ENCODE results near the gene TBX10.
"Not testable (repeated sequence)": the region's sequence is repeated elsewhere in the genome, so short reads cannot be mapped to it uniquely, and the experiment has no call there.

TBX10 gene

GRCh38 chr11:67630228-67630942 is 9.2 kb downstream of the TBX10 start:
- peak; percentile 94 for DNase-seq

DNA sequence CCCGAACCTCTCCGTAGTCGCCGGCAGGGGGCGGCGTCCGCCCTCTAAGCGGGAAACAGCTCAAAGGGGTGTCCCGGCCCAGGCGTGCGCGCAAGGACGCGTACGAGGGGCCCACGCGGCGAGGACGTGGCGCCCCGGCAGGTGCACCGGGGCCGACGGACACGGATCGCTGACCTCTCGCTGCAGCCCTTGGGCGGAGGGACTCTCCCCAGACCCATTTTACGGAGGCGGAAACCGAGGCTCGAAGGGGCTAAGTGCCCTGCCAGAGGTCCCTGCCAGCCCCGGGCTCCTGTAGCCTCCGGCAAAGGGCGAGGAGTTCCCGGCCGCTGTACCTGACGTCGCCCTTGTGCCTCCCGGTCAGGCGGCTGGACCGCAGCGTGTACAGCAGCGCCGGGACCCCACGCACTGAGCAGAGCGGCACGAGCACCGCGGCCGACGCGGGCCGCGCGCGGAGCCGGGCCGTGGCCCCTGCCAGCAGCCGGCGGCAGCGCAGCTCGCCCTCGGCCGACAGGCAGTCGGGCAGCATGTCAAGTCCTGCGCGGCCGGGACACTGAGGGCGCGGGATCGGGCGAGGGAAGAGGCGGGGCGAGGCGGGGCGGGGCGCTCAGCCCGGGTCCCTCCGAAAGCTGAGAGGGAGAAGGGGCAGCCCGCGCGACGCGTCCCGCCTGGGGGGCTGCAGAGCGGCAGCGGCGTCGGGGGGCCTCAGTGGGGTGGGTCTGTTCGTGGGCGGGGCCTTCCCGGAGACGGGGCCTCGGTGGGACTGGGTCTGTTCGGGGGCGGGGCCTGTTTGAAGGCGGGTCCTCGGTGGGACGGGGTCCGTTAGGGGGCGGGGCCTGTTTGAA is 10.0 kb downstream of the TBX10 start, which contains the start of gene NUDT8:
TSS of gene NUDT8 (minus strand) at position 552 of the 842 bp plus-strand sequence. CDS start at position 526, 26 bp downstream.
- peak; percentile 76 for DNase-seq

DNA sequence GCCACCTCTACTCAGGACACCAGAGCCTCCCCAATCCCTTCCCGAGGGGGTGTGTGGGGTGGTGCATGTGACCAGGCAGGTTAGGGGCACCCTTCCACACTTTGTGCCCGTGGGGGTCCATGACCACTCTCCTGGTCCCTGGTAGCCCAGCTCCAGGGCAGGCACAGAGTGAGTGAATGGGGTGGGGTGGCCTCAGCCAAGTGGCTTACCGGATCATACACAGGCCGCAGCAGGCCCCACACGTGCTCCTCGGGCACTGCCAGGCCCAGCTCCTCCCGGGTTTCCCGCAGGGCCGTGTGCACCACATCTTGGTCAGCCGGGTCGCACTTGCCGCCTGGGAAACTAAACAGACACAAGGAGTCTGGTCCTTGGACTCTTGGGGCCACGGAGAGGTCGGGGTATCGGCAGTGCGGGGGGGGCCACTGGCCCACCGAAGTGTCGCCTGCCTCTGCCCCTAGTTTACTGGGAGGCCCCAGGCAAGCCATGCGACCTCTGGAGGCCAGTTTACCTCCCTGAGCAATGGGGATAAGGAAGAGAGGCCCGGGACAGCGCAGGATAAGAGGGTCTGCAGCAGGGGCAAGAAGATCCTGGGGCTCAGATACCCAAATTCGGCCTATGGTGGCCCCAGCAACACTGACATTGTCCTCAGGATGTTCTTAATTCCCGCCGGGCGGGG is 10.7 kb downstream of the TBX10 start:
- no peak for DNase-seq

GRCh38 chr11:67627812-67628624 is 11.5 kb downstream of the TBX10 start:
- DNase-seq: no peak

- DNase-seq: no peak
These were observed 12.1 kb downstream of the TBX10 start for GRCh38 chr11:67627441-67627811.

DNA sequence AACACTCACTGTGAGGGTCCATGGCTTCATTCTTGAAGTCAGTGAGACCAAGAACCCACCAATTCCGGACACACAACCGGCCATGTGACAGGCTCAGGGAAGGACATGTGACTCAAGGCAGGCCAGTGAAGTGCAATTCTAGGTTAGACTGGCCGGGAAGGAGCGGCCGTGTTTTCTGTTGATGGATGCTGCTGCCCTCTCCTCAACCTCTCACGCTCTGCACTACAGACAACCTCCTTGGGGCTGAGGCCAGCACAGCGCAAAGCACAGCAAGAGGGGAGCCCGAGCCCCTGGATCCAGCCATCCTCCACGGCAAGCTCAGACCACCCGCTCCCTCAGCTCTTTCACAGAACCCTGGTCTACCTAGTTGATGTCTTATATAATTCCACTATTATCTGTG is 12.6 kb downstream of the TBX10 start:
- no peak for DNase-seq

DNA sequence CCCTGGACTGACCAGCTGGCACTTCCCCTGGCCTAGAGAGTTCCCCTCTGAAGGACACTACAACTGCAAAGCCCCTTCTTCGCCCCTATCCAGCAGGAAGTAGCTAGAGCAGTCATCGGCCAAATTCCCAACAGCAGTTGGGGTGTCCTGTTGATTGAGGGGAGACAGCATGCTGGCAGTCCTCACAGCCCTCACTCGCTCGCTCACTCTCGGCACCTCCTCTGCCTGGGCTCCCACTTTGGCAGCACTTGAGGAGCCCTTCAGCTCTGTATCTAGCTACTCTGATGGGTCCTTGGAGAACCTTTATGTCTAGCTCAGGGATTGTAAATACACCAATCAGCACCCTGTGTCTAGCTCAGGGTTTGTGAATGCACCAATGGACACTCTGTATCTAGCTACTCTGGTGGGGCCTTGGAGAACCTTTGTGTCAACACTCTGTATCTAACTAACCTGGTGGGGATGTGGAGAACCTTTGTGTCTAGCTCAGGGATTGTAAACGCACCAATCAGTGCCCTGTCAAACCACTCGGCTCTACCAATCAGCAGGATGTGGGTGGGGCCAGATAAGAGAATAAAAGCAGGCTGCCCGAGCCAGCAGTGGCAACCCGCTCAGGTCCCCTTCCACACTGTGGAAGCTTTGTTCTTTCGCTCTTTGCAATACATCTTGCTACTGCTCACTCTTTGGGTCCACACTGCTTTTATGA is 13.3 kb downstream of the TBX10 start:
- DNase-seq: not testable (repeated sequence)

DNA sequence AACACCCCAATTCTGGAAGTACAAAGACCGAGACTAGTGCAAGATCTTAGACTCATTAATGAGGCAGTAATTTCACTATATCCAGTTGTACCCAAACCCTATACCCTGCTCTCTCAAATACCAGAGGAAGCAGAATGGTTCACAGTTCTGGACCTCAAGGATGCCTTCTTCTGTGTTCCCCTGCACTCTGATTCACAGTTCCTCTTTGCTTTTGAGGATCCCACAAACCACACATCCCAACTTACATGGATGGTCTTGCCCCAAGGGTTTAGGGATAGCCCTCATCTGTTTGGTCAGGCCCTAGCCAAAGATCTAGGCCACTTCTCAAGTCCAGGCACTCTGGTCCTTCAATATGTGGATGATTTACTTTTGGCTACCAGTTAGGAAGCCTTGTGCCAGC is 15.8 kb downstream of the TBX10 start:
- DNase-seq: not testable (repeated sequence)

DNA sequence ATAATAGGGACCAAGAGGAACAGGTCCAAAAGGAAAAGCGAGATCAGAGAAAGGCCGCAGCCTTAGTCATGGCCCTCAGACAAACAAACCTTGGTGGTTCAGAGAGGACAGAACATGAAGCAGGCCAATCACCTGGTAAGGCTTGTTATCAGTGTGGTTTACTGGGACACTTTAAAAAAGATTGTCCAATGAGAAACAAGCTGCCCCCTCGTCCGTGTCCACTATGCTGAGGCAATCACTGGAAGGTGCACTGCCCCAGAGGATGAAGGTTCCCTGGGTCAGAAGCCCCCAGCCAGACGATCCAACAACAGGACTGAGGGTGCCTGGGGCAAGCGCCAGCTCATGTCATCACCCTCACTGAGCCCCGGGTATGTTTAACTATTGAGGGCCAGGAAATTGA is 16.7 kb downstream of the TBX10 start:
- DNase-seq: not testable (repeated sequence)

DNA sequence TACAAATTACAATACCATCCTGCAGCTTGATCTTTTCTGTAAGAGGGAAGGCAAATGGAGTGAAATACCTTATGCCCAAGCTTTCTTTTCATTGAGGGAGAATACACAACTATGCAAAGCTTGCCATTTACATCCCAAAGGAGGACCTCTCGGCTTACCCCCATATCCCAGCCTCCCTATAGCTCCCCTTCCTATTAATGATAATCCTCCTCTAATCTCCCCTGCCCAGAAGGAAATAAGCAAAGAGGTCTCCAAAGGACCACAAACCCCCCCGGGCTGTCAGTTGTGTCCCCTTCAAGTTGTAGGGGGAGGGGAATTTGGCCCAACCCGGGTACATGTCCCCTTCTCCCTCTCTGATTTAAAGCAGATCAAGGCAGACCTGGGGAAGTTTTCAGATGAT is 17.6 kb downstream of the TBX10 start:
- not testable (repeated sequence) for DNase-seq

GRCh38 chr11:67620621-67621020 is 18.9 kb downstream of the TBX10 start:
- not testable (repeated sequence) for DNase-seq

DNA sequence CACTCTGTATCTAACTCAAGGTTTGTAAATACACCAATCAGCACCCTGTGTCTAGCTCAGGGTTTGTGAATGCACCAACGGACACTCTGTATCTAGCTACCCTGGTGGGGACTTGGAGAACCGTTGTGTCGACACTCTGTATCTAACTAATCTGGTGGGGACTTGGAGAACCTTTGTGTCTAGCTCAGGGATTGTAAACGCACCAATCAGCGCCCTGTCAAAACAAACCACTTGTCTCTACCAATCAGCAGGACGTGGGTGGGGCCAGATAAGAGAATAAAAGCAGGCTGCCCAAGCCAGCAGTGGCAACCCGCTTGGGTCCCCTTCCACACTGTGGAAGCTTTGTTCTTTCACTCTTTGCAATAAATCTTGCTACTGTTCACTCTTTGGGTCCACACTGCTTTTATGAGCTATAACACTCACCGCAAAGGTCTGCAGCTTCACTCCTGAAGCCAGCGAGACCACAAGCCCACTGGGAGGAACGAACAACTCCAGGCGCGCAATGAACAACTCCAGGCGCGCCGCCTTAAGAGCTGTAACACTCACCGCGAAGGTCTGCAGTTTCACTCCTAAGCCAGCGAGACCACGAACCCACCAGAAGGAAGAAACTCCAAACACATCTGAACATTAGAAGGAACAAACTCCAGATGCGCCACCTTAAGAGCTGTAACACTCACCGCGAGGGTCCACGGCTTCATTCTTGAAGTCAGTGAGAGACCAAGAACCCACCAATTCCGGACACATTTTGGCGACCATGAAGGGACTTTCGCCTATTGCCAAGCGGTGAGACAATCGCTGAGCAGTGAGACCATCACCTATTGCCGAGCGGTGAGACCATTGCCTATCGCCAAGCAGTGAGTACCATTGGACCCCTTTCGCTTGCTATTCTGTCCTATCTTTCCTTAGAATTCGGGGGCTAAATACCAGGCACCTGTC is 19.6 kb downstream of the TBX10 start:
- DNase-seq: not testable (repeated sequence)

GRCh38 chr11:67618901-67619659 is 20.5 kb downstream of the TBX10 start:
- DNase-seq: not testable (repeated sequence)

- DNase-seq: no peak
These were observed 22.2 kb downstream of the TBX10 start for GRCh38 chr11:67617243-67617953.

GRCh38 chr11:67616431-67617242 is 22.9 kb downstream of the TBX10 start:
- DNase-seq: no peak

GRCh38 chr11:67615728-67616430 is 23.7 kb downstream of the TBX10 start:
- no peak for DNase-seq
